ENCODE results near the gene DDX25. TPM values are rescaled to one million over a fixed set of nuclear protein-coding genes. Genes with fewer than 3 reads are reported as not detected.

Gene DDX25
- total RNA-seq, 2 experiments from 2014 or later: 0.43 to 0.54 TPM

GRCh38 chr11:125953401-125953935 is 49.2 kb downstream of the DDX25 start:
- intact Hi-C loops (cut with micrococcal nuclease): no loop called here
- CTCF ChIA-PET: no interaction called here
- H3K27me3 Mint-ChIP-seq: peaks cover 1% of the 10 kb centered on the region
- ATAC-seq: no peak
- no peak for TF ChIP-seq CTCF (IDR thresholded peaks at IDR 0.05)
- no peak overlapping the region for H3K27ac Mint-ChIP-seq
- POLR2A ChIA-PET: no interaction called here
- no peak for DNase-seq
- no peaks in the 10 kb centered on the region for H3K9me3 Mint-ChIP-seq
- H3K4me3 Mint-ChIP-seq: no peak overlapping the region
- H3K4me1 Mint-ChIP-seq (ENCODE audit: low read depth): no peaks in the 10 kb centered on the region
- H3K36me3 Mint-ChIP-seq (ENCODE audit: low read depth): no peaks in the 10 kb centered on the region

DNA sequence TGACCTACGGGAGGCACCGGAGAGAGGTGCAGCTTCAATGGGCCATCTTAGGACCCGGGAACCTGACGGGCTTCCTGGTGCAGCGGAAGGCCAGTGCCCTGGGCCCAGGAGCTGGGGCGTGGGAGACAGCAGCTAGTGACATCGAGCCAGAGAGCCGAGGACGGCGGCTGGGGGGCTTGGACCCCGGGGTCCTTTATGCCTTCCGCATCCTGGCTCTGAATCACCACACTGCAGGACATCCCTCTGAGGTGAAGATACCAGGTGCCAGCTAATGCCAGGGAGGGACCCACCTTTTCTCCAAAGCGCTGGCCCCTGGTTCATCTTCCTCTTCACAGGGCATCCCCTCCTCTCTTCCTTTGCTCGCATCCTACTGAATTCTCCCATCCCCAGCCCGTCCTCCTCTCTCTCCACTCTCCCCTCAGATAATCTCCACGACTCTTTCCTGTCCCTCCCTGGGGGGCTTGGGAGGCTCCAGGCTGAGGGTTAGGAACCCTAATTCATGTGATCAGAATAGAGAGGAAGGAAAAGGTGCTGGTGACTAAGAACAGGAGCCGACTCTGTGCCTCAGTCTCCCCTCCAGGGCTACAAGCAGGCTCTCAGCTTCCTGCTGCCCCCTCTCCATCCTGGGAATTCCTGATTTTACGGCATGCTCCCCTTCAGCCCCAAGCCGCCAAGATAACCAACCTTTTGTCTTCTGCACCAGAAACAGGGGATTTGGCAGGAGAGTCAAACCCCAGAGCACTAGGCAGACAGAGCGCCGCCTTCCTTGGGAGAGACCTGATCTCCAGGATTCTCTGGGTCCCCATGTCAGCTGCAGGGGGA is 50.0 kb downstream of the DDX25 start:
- CTCF ChIA-PET: no interaction called here
- DNase-seq (no peak), ATAC-seq (no peak)
- POLR2A ChIA-PET: no interaction called here
- intact Hi-C loops (cut with micrococcal nuclease): no loop called here
- no peaks in the 10 kb centered on the region for H3K9me3 Mint-ChIP-seq
- H3K4me1 Mint-ChIP-seq (ENCODE audit: low read depth): no peaks in the 10 kb centered on the region
- no peak overlapping the region for H3K4me3 Mint-ChIP-seq
- H3K36me3 Mint-ChIP-seq (ENCODE audit: low read depth): no peaks in the 10 kb centered on the region
- no peak overlapping the region for H3K27ac Mint-ChIP-seq
- no peak for TF ChIP-seq CTCF (IDR thresholded peaks at IDR 0.05)
- peaks cover 1% of the 10 kb centered on the region for H3K27me3 Mint-ChIP-seq

- ChIA-PET POLR2A (no interaction called here), CTCF (no interaction called here)
- ATAC-seq (no peak), DNase-seq (no peak)
- TF ChIP-seq CTCF (IDR thresholded peaks at IDR 0.05): no peak
- intact Hi-C loops (cut with micrococcal nuclease): no loop called here
- Mint-ChIP-seq H3K27me3 (peaks cover 1% of the 10 kb centered on the region), H3K9me3 (no peaks in the 10 kb centered on the region), H3K27ac (no peak overlapping the region), H3K4me3 (no peak overlapping the region), H3K36me3 (ENCODE audit: low read depth) (no peaks in the 10 kb centered on the region), H3K4me1 (ENCODE audit: low read depth) (no peaks in the 10 kb centered on the region)
Observed at GRCh38 chr11:125954945-125955640, 50.8 kb downstream of the DDX25 start.

DNA sequence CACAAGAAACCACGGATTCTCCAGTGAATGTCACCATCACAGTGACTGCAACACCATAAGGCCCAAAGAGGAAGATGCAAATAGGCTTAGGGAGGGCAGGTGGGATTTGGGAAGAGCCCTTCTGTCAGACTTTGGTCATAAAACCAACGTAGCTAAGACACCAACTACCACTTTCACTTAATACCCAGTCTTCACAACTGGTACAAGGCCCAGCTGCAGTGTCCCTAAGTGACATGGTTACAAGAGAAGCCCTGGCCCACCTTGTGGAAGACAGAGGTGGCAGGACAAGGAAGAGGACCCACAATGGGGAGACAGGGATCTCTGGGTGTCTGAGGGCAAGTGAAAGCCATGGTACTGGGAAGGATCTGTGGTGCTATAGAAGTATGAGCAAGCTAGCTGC is 51.5 kb downstream of the DDX25 start:
- Mint-ChIP-seq H3K36me3 (ENCODE audit: low read depth) (no peaks in the 10 kb centered on the region), H3K4me1 (ENCODE audit: low read depth) (no peaks in the 10 kb centered on the region), H3K27ac (no peak overlapping the region), H3K27me3 (peaks cover 1% of the 10 kb centered on the region), H3K9me3 (no peaks in the 10 kb centered on the region), H3K4me3 (no peak overlapping the region)
- no peak for TF ChIP-seq CTCF (IDR thresholded peaks at IDR 0.05)
- DNase-seq: no peak
- CTCF ChIA-PET: no interaction called here
- no peak for ATAC-seq
- intact Hi-C loops (cut with micrococcal nuclease): no loop called here
- POLR2A ChIA-PET: no interaction called here
